K562 (cell line): ENCODE measurements around the gene NGRN.

Experiments
- EZH2 ChIP-seq: IDR thresholded peaks from 2 replicates; pipeline ENCODE4 v1.6.1; 2012; ENCODE audit warnings: low read depth, mild to moderate bottlenecking, inconsistent platforms, low read length, borderline replicate concordance
- TF ChIP-seq, protein P1 (sequence below): sonication (generic); formaldehyde crosslinking; IDR thresholded peaks from 2 replicates; pipeline ENCODE4 v1.5.0; 2020; ENCODE audit warnings: missing genetic modification reagents

DNA sequence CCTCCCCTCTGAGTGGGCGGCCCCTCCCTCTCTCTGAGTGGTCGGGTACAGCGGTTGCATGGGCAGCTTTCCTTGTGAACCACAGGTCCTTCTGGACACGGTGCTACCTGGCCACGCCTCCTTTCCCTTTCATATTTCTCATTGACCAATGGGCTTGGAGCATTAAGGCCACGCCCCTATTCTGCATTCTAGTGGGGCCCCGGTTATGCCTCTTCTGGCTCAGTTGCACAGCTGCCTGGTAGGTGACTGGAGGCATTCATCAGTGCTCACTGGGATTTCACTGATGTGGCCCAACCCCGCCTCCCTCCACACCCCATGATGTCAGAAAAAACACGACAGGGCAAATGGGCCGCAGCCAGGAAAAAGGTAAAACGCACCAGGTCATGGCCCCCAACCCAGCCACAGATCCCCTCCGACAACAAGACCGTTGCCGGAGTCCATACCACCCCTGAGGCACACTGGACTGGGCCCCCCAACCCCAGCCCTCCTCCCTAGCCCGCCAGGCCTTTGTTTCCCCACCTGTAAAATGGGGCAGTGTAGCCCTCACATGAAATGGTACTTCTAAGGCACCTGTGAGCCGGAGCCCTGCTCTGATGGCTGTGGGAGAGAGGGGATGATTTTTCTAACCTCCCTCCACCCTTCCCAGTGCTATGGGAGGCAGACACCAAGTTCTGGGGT, 26.3 kb downstream of the NGRN start:
- TF ChIP-seq EZH2: no peak
- TF ChIP-seq, protein P1, sequence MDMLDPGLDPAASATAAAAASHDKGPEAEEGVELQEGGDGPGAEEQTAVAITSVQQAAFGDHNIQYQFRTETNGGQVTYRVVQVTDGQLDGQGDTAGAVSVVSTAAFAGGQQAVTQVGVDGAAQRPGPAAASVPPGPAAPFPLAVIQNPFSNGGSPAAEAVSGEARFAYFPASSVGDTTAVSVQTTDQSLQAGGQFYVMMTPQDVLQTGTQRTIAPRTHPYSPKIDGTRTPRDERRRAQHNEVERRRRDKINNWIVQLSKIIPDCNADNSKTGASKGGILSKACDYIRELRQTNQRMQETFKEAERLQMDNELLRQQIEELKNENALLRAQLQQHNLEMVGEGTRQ (CRISPR knock-in tag): no peak
